Ovary (tissue), 9 donors: ENCODE data around the gene LIPC. TPM values are rescaled to one million over a fixed set of nuclear protein-coding genes. Genes with fewer than 3 reads are reported as not detected.

Experiments
- DNase-seq, 5 donors: peaks; one replicate each; pipeline ENCODE4 v3.0.0-alpha.2; 2019 to 2020
- H3K27ac ChIP-seq, 2 donors: fragments of 200-600 bp; one replicate each; pipeline versions ENCODE4 v1.5.1 to v1.8.0; 2019 to 2022
- H3K27me3 ChIP-seq: fragments of 200-600 bp; one replicate; pipeline ENCODE4 v1.8.0; 2022
- H3K36me3 ChIP-seq: fragments of 200-600 bp; sonication (generic); one replicate; pipeline ENCODE4 v1.5.1; 2019
- H3K4me1 ChIP-seq: one replicate; pipeline ENCODE4 v1.8.1; 2013; ENCODE audit warnings: mild to moderate bottlenecking, moderate library complexity; ENCODE audit not compliant: insufficient read depth
- H3K4me3 ChIP-seq: fragments of 200-600 bp; sonication (generic); one replicate; pipeline ENCODE4 v1.5.1; 2017
- H3K9me3 ChIP-seq, 2 donors: fragments of 200-600 bp in 1 of 2; sonication (generic) in 1 of 2; one replicate each; pipeline versions ENCODE4 v1.5.1 to v1.8.1; 2013 to 2019; ENCODE audit warnings: mild to moderate bottlenecking in 1 of 2, moderate library complexity in 1 of 2
- CTCF ChIP-seq, 3 donors: fragments of 450-650 bp in 2 of 3; fragments of 200-600 bp in 1 of 3; IDR thresholded peaks; one replicate each; pipeline versions ENCODE4 v1.5.1 to v1.8.0; 2016 to 2022; ENCODE audit warnings: antibody characterized with exemption in 3 of 3, mild to moderate bottlenecking in 1 of 3
- EP300 ChIP-seq: sonication (generic); formaldehyde crosslinking; IDR thresholded peaks from one replicate; pipeline ENCODE4 v1.6.1; 2017; ENCODE audit warnings: antibody characterized with exemption
- POLR2A ChIP-seq: fragments of 450-650 bp; IDR thresholded peaks from one replicate; pipeline ENCODE4 v1.6.1; 2017; ENCODE audit warnings: antibody characterized with exemption, mild to moderate bottlenecking, moderate library complexity
- WGBS, 3 donors: extraction: QIAGEN DNeasy Blood & Tissue Kit in 1 of 3; methylation state at CpG; one replicate each; pipeline versions ENCODE4 v1.1.5 to v1.1.7; 2013 to 2017; 5-methylcytosine and 5-hydroxymethylcytosine counted together
- intact Hi-C, 4 donors: fragments of 100-400 bp; cut with DNase I; formaldehyde crosslinking; loops; one replicate each; pipeline versions ENCODE4 v1.11.0 to v1.15.1; 2022 to 2023
- polyA plus RNA-seq, 2 donors: library from polyadenylated mRNA; stranded (reverse); fragments of 200-250 nt in 1 of 2; fragments of 350-450 nt in 1 of 2; fragmentation: Illumina TruSeq in 1 of 2; extraction: RNeasy Lipid Tissue Mini Kit (QIAGEN cat#74804) in 1 of 2; gene quantifications; one replicate each; pipeline ENCODE4 v1.2.3, GENCODE V29; 2013 to 2014
- total RNA-seq, 7 donors: library from RNA; depleted of rRNA in 2 of 7; stranded (reverse); fragments of >200 nt in 2 of 7; fragmentation: NEBNext Ultra II Directional in 3 of 7; extraction: Animal tissue kit (Norgen Biotek cat#: 25700) in 3 of 7; gene quantifications; one replicate each; pipeline versions ENCODE4 v1.1.0 to v1.2.4, GENCODE V29; 2016 to 2023
- donor health status: DM: no; HTN: no; CAD: no; lungs with moderate emphysema.
- donor health status: DM: no; HTN: no; CAD: no.
- donor health status: Bipolar disorder and iron deficiency.
- donor health status: DM: yes; HTN: yes; CAD: no.
- donor health status: DM: no; HTN: no; CAD: no.
- donor health status: DM: yes; HTN: yes; CAD: no.

LIPC gene
- total and polyA plus RNA-seq, 9 donors: 0.28 to 1.1 (median 0.72) TPM

- H3K27me3 ChIP-seq: no peaks in the 10 kb centered on the region
- no peaks in the 10 kb centered on the region for H3K9me3 ChIP-seq
- H3K27ac ChIP-seq: no peak overlapping the region
- DNase-seq: no peak
- intact Hi-C loops: no loop called here
- TF ChIP-seq POLR2A (no peak), CTCF (IDR thresholded peaks at IDR 0.05) (no peak), EP300 (no peak)
- H3K4me1 ChIP-seq: no peaks in the 10 kb centered on the region
- WGBS, 3 donors: 90 to 96% (median 94%) methylated on average over 4 of the region's 4 CpGs
- H3K36me3 ChIP-seq: no peaks in the 10 kb centered on the region
- H3K4me3 ChIP-seq: no peak overlapping the region
Observed at GRCh38 chr15:58536414-58536813, 104.6 kb downstream of the LIPC start.

- Histone ChIP-seq H3K27ac (no peak overlapping the region), H3K4me3 (no peak overlapping the region), H3K4me1 (no peaks in the 10 kb centered on the region), H3K27me3 (no peaks in the 10 kb centered on the region), H3K36me3 (no peaks in the 10 kb centered on the region), H3K9me3 (no peaks in the 10 kb centered on the region)
- WGBS, 3 donors: 91% methylated on average over 9 of the region's 9 CpGs
- intact Hi-C loops: no loop called here
- no peak for TF ChIP-seq CTCF (IDR thresholded peaks at IDR 0.05)
- no peak for DNase-seq
Observed at GRCh38 chr15:58537033-58537432, 105.2 kb downstream of the LIPC start.

GRCh38 chr15:58538225-58538727 is 106.5 kb downstream of the LIPC start:
- no peak overlapping the region for H3K27ac ChIP-seq
- H3K4me3 ChIP-seq: no peak overlapping the region
- H3K27me3 ChIP-seq: no peaks in the 10 kb centered on the region
- no peaks in the 10 kb centered on the region for H3K4me1 ChIP-seq
- no peaks in the 10 kb centered on the region for H3K9me3 ChIP-seq
- H3K36me3 ChIP-seq: no peaks in the 10 kb centered on the region
- TF ChIP-seq POLR2A: no peak
- no peak for TF ChIP-seq CTCF (IDR thresholded peaks at IDR 0.05)
- TF ChIP-seq EP300: no peak
- intact Hi-C loops: no loop called here
- WGBS, 3 donors: 77 to 80% (median 78%) methylated on average over 16 of the region's 16 CpGs
- DNase-seq: no peak

- no peak for DNase-seq
- TF ChIP-seq EP300 (no peak), POLR2A (no peak), CTCF (IDR thresholded peaks at IDR 0.05) (no peak)
- no peaks in the 10 kb centered on the region for H3K9me3 ChIP-seq
- H3K4me1 ChIP-seq: no peaks in the 10 kb centered on the region
- intact Hi-C loops: no loop called here
- no peaks in the 10 kb centered on the region for H3K36me3 ChIP-seq
- H3K4me3 ChIP-seq: no peak overlapping the region
- 89 to 98% (median 96%) methylated on average over 3 of the region's 3 CpGs for WGBS, 3 donors
- H3K27me3 ChIP-seq: no peaks in the 10 kb centered on the region
- H3K27ac ChIP-seq: no peak overlapping the region
Observed at GRCh38 chr15:58538901-58539300, 107.1 kb downstream of the LIPC start.

GRCh38 chr15:58539548-58539947 is 107.8 kb downstream of the LIPC start:
- intact Hi-C loops: no loop called here
- H3K9me3 ChIP-seq: no peaks in the 10 kb centered on the region
- no peaks in the 10 kb centered on the region for H3K36me3 ChIP-seq
- DNase-seq: no peak
- H3K27ac ChIP-seq: no peak overlapping the region
- TF ChIP-seq EP300: no peak
- TF ChIP-seq CTCF (IDR thresholded peaks at IDR 0.05): no peak
- no peak for TF ChIP-seq POLR2A
- no peaks in the 10 kb centered on the region for H3K27me3 ChIP-seq
- H3K4me3 ChIP-seq: no peak overlapping the region
- 72 to 81% (median 75%) methylated on average over 1 of the region's 1 CpG for WGBS, 3 donors
- no peaks in the 10 kb centered on the region for H3K4me1 ChIP-seq
